PC-9 (cell line): ENCODE measurements around the gene CDYL2. TPM values are rescaled to one million over a fixed set of nuclear protein-coding genes. Genes with fewer than 3 reads are reported as not detected.

Experiments used
- BruUV-seq: library from RNA; stranded (reverse); fragments of 400-500 nt; replicated peaks from 2 replicates; lab custom pipeline; 2021; lab: Mats Ljungman, UMichigan
- CTCF ChIA-PET: fragments of 300-600 bp; sonication (Branson Sonifier 250); formaldehyde crosslinking; loops from one replicate; lab custom pipeline; 2022; ENCODE audit warnings: antibody characterized with exemption; lab: Charles Lee
- POLR2A ChIA-PET: fragments of 300-600 bp; sonication (Branson Sonifier 250); formaldehyde crosslinking; loops from one replicate; lab custom pipeline; 2022; ENCODE audit warnings: antibody characterized with exemption; ENCODE audit not compliant: unreplicated experiment; lab: Charles Lee
- DNase-seq, 2 experiments: peaks; one replicate each; pipeline versions ENCODE4 v3.0.0 to v3.0.0-alpha.2; 2015 to 2022; ENCODE audit warnings: mixed read lengths in 1 of 2
- H2AFZ ChIP-seq: fragments of 200-600 bp; sonication (generic); 2 replicates; pipeline ENCODE4 v1.8.1; 2017; ENCODE audit warnings: antibody characterized with exemption
- H3F3A ChIP-seq: fragments of 200-600 bp; sonication (generic); 2 replicates; pipeline ENCODE4 v1.8.1; 2017; ENCODE audit warnings: antibody characterized with exemption, mild to moderate bottlenecking, low read depth; ENCODE audit not compliant: insufficient read depth
- H3K27ac ChIP-seq: fragments of 200-600 bp; sonication (generic); 2 replicates; pipeline ENCODE4 v1.6.1; 2016; ENCODE audit warnings: mixed run types
- H3K27me3 ChIP-seq: fragments of 200-600 bp; sonication (generic); 2 replicates; pipeline ENCODE4 v1.6.1; 2016; ENCODE audit warnings: low read depth, mixed run types; ENCODE audit not compliant: insufficient read depth
- H3K36me3 ChIP-seq: fragments of 200-600 bp; sonication (generic); 2 replicates; pipeline ENCODE4 v1.6.1; 2016; ENCODE audit warnings: low read depth, mixed run types
- H3K4me1 ChIP-seq: fragments of 200-600 bp; sonication (generic); replicated peaks from 2 replicates; pipeline ENCODE4 v1.6.1; 2016; ENCODE audit warnings: mixed run types; ENCODE audit not compliant: insufficient read depth
- H3K4me2 ChIP-seq: fragments of 200-600 bp; sonication (generic); 2 replicates; pipeline ENCODE4 v1.6.1; 2017; ENCODE audit warnings: mixed run types
- H3K4me3 ChIP-seq: fragments of 200-600 bp; sonication (generic); 2 replicates; pipeline ENCODE4 v1.6.1; 2016; ENCODE audit warnings: mixed run types
- H3K79me2 ChIP-seq: fragments of 200-600 bp; sonication (generic); 2 replicates; pipeline ENCODE4 v1.6.1; 2017; ENCODE audit warnings: low read depth, mixed run types
- H3K9me2 ChIP-seq: fragments of 200-600 bp; sonication (generic); 2 replicates; pipeline ENCODE4 v1.8.1; 2017; ENCODE audit warnings: mild to moderate bottlenecking; ENCODE audit not compliant: insufficient read depth
- H3K9me3 ChIP-seq: fragments of 200-600 bp; sonication (generic); 2 replicates; pipeline ENCODE4 v1.8.1; 2016; ENCODE audit warnings: low read depth; ENCODE audit not compliant: insufficient read depth
- H4K20me1 ChIP-seq: fragments of 200-600 bp; sonication (generic); 2 replicates; pipeline ENCODE4 v1.8.1; 2017; ENCODE audit not compliant: insufficient read depth
- CTCF ChIP-seq: fragments of 200-600 bp; sonication (generic); conservative IDR thresholded peaks from 2 replicates; pipeline ENCODE4 v1.6.1; 2017; ENCODE audit warnings: mixed run types, antibody characterized with exemption, mild to moderate bottlenecking, moderate library complexity
- EZH2 ChIP-seq: fragments of 200-600 bp; sonication (generic); IDR thresholded peaks from 2 replicates; pipeline ENCODE4 v1.8.0; 2017; ENCODE audit warnings: antibody characterized with exemption, low read depth
- intact Hi-C: fragments of 100-400 bp; cut with micrococcal nuclease; formaldehyde crosslinking; loops from one replicate; pipeline ENCODE4 v1.10.0; 2022; ENCODE audit not compliant: unreplicated experiment
- total RNA-seq: library from RNA; stranded (reverse); gene quantifications from 2 replicates; pipeline ENCODE4 v1.2.3, GENCODE V29; 2021

Gene CDYL2
- total RNA-seq, 1 experiment from 2014 or later, result 3.3 TPM

- Histone ChIP-seq H4K20me1 (no peaks in the 10 kb centered on the region), H3K4me3 (no peak overlapping the region), H3K4me1 (no peaks in the 10 kb centered on the region), H3K9me2 (no peaks in the 10 kb centered on the region), H3K27ac (no peak overlapping the region), H3F3A (no peaks in the 10 kb centered on the region), H3K27me3 (0 out of 2 replicates have a peak, but pooled peaks cover 3% of the 10 kb centered on the region), H3K79me2 (no peaks in the 10 kb centered on the region), H3K9me3 (no peaks in the 10 kb centered on the region), H3K4me2 (no peak overlapping the region), H3K36me3 (no peaks in the 10 kb centered on the region), H2AFZ (no peak overlapping the region)
- TF ChIP-seq CTCF (no peak), EZH2 (no peak)
- BruUV-seq, result no TSS peak
- POLR2A ChIA-PET, result no interaction called here
- DNase-seq, result no peak
- CTCF ChIA-PET, result no interaction called here
- intact Hi-C loops, result no loop called here
Observed at GRCh38 chr16:80746231-80746630, 58.2 kb downstream of the CDYL2 start.

DNA sequence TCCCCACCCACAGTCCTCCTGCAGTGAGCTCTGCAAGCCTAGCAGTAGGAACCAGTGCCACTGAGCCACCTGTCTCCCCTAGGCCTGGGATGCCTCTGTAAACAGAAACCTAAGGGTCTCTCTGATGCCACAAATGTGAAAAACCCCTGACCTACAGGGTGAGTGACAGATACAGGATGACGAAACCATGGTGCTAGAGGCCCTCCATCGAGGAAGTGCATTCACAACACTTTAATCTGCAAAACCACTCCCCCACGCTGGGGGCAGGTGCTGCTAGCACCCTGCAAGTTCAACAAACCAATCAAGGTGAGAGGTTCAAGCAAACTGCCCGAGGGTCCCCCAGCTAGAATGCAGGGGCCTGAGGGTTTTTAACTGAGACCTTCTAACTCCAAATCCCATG, 59.5 kb downstream of the CDYL2 start:
- intact Hi-C loops, result no loop called here
- POLR2A ChIA-PET, result no interaction called here
- Histone ChIP-seq H4K20me1 (no peaks in the 10 kb centered on the region), H3F3A (no peaks in the 10 kb centered on the region), H3K9me3 (no peaks in the 10 kb centered on the region), H3K9me2 (no peaks in the 10 kb centered on the region), H3K79me2 (no peaks in the 10 kb centered on the region), H3K4me1 (no peaks in the 10 kb centered on the region), H3K36me3 (no peaks in the 10 kb centered on the region), H2AFZ (no peak overlapping the region), H3K4me3 (no peak overlapping the region), H3K27me3 (no peaks in the 10 kb centered on the region), H3K4me2 (no peak overlapping the region), H3K27ac (no peak overlapping the region)
- CTCF ChIA-PET, result no interaction called here
- DNase-seq, result no peak
- BruUV-seq, result no TSS peak
- TF ChIP-seq CTCF (no peak), EZH2 (no peak)

DNA sequence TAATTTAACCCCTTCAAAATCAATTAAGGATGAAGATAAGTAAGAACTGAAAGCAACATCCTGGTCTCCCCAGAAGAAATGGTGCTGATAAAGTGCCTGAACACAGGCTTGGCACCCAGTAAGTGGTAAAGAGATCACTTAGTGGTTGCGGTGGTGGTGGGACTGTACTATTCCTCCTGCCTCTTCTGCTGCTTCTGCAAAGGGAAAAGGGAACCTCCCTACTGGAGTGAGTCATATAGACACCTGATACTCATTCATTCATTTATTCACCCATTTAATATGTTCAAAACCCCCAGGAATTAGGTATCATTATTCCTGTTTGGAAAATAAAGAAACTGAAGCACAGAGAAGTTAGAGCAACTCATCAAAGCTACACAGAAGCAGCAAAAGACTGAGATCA, 60.6 kb downstream of the CDYL2 start:
- Histone ChIP-seq H3K4me2 (no peak overlapping the region), H3K27me3 (no peaks in the 10 kb centered on the region), H3K79me2 (no peaks in the 10 kb centered on the region), H3K27ac (no peak overlapping the region), H3K9me2 (no peaks in the 10 kb centered on the region), H3K9me3 (no peaks in the 10 kb centered on the region), H3K36me3 (no peaks in the 10 kb centered on the region), H2AFZ (no peak overlapping the region), H3K4me1 (no peaks in the 10 kb centered on the region), H4K20me1 (no peaks in the 10 kb centered on the region), H3F3A (no peaks in the 10 kb centered on the region), H3K4me3 (no peak overlapping the region)
- intact Hi-C loops, result no loop called here
- TF ChIP-seq CTCF (no peak), EZH2 (no peak)
- BruUV-seq, result no TSS peak
- ChIA-PET CTCF (no interaction called here), POLR2A (no interaction called here)
- DNase-seq, result no peak
